Fibroblast of lung (primary cell): ENCODE data around the gene STIMATE. TPM values are rescaled to one million over a fixed set of nuclear protein-coding genes. Genes with fewer than 3 reads are reported as not detected.
A peak's percentile ranks its signal among the peaks of the same experiment; 100 is the strongest.

ENCODE experiments used
- DNase-seq, 2 donors: peaks; one replicate each; pipeline versions ENCODE4 v3.0.0 to v3.0.0-alpha.2; 2010; ENCODE audit warnings: low read depth in 2 of 2
- H2AFZ ChIP-seq: 2 replicates; pipeline ENCODE4 v1.5.1; 2012; ENCODE audit warnings: low read length, control low read depth, inconsistent platforms
- H3K27ac ChIP-seq: 2 replicates; pipeline ENCODE4 v1.5.1; 2011; ENCODE audit warnings: low read length, control low read depth; ENCODE audit not compliant: insufficient read depth
- H3K27me3 ChIP-seq: 2 replicates; pipeline ENCODE4 v1.5.1; 2011; ENCODE audit warnings: mild to moderate bottlenecking, low read length; ENCODE audit not compliant: control insufficient read depth, insufficient read depth
- H3K36me3 ChIP-seq: 2 replicates; pipeline ENCODE4 v1.5.1; 2011; ENCODE audit warnings: low read length; ENCODE audit not compliant: control insufficient read depth, insufficient read depth
- H3K4me1 ChIP-seq: 2 replicates; pipeline ENCODE4 v1.5.1; 2011; ENCODE audit warnings: low read length; ENCODE audit not compliant: control insufficient read depth, insufficient read depth; ENCODE audit errors: extremely low read depth
- H3K4me2 ChIP-seq: 2 replicates; pipeline ENCODE4 v1.5.1; 2011; ENCODE audit warnings: low read length, control low read depth; ENCODE audit not compliant: insufficient read depth; ENCODE audit errors: extremely low read depth
- H3K4me3 ChIP-seq, 4 experiments: fragments of 200-600 bp in 1 of 4; sonication (generic) in 1 of 4; replicated peaks in 1 of 4; 2 replicates each; pipeline ENCODE4 v1.5.1; 2011 to 2016; ENCODE audit warnings: low read length in 4 of 4, low read depth in 3 of 4, mild to moderate bottlenecking in 3 of 4, control low read depth in 2 of 4, inconsistent platforms in 1 of 4, mixed read lengths in 1 of 4; ENCODE audit not compliant: insufficient read depth in 1 of 4; ENCODE audit errors: control extremely low read depth in 1 of 4
- H3K79me2 ChIP-seq: 2 replicates; pipeline ENCODE4 v1.5.1; 2012; ENCODE audit warnings: mild to moderate bottlenecking, low read length, inconsistent platforms; ENCODE audit not compliant: control insufficient read depth, insufficient read depth
- H3K9ac ChIP-seq: 2 replicates; pipeline ENCODE4 v1.5.1; 2011; ENCODE audit warnings: mild to moderate bottlenecking, low read length, control low read depth; ENCODE audit not compliant: insufficient read depth
- H3K9me3 ChIP-seq: 2 replicates; pipeline ENCODE4 v1.5.1; 2012; ENCODE audit warnings: low read depth, low read length; ENCODE audit not compliant: control insufficient read depth, insufficient read depth
- H4K20me1 ChIP-seq: 2 replicates; pipeline ENCODE4 v1.5.1; 2011; ENCODE audit warnings: low read length; ENCODE audit not compliant: control insufficient read depth, insufficient read depth; ENCODE audit errors: extremely low read depth
- CTCF ChIP-seq, 2 donors: IDR thresholded peaks in 1 of 2; conservative IDR thresholded peaks in 1 of 2; 1 replicate in 1 of 2; 2 replicates in 1 of 2; pipeline ENCODE4 v1.5.1; 2011 to 2012; ENCODE audit warnings: low read length in 2 of 2, control low read depth in 1 of 2, inconsistent platforms in 1 of 2, low read depth in 1 of 2, mild to moderate bottlenecking in 1 of 2
- EZH2 ChIP-seq: IDR thresholded peaks from 2 replicates; pipeline ENCODE4 v1.5.1; 2012; ENCODE audit warnings: low read length, control low read depth, mild to moderate bottlenecking; ENCODE audit errors: missing control alignments
- polyA plus RNA-seq, 2 donors: library from polyadenylated mRNA; depleted of rRNA in 1 of 2; stranded (reverse) in 1 of 2; unstranded in 1 of 2; fragments of >200 nt; gene quantifications; 2 replicates each; pipeline ENCODE4 v1.2.1, GENCODE V29; 2011 to 2012; ENCODE audit warnings: missing spikeins in 1 of 2
- total RNA-seq: library from RNA; depleted of rRNA; stranded (reverse); fragments of >200 nt; gene quantifications from 2 replicates; pipeline ENCODE4 v1.2.1, GENCODE V29; 2014

STIMATE gene
- total and polyA plus RNA-seq, 2 donors (not counting 1 experiment from before 2014, with no cell fraction given) = 11.6 to 13.0 TPM

- H2AFZ ChIP-seq = no peak overlapping the region
- H3K4me2 ChIP-seq = no peak overlapping the region
- H3K4me1 ChIP-seq = peaks cover 3% of the 10 kb centered on the region
- H4K20me1 ChIP-seq = no peaks in the 10 kb centered on the region
- H3K79me2 ChIP-seq = no peaks in the 10 kb centered on the region
- H3K36me3 ChIP-seq = no peaks in the 10 kb centered on the region
- H3K27ac ChIP-seq = no peak overlapping the region
- H3K4me3 ChIP-seq = no peak overlapping the region
- H3K9me3 ChIP-seq = no peaks in the 10 kb centered on the region
- TF ChIP-seq EZH2 (no peak), CTCF (conservative IDR thresholded peaks at IDR 0.05 in 1 of 2, IDR thresholded peaks at IDR 0.05 in 1 of 2; ENCODE audit: low read depth in 1 of 2, low read length in 2 of 2) (no peak)
- no peak overlapping the region for H3K9ac ChIP-seq
- no peaks in the 10 kb centered on the region for H3K27me3 ChIP-seq
- DNase-seq = peak in 1 of 2 donors; percentile 30
These were observed 56.0 kb downstream of the STIMATE start for GRCh38 chr3:52841211-52841980.

- no peak for DNase-seq
These were observed 57.3 kb downstream of the STIMATE start for GRCh38 chr3:52839892-52840545.

More at GRCh38 chr3:52839892-52840545, 57.3 kb downstream of the STIMATE start:
- no peaks in the 10 kb centered on the region for H4K20me1 ChIP-seq
- H3K27me3 ChIP-seq = no peaks in the 10 kb centered on the region
- H3K79me2 ChIP-seq = no peaks in the 10 kb centered on the region
- H3K4me2 ChIP-seq = no peak overlapping the region
- H3K4me1 ChIP-seq = peaks cover 8% of the 10 kb centered on the region
- no peaks in the 10 kb centered on the region for H3K9me3 ChIP-seq
- no peaks in the 10 kb centered on the region for H3K36me3 ChIP-seq
- no peak overlapping the region for H2AFZ ChIP-seq
- TF ChIP-seq EZH2 (no peak), CTCF (conservative IDR thresholded peaks at IDR 0.05 in 1 of 2, IDR thresholded peaks at IDR 0.05 in 1 of 2; ENCODE audit: low read depth in 1 of 2, low read length in 2 of 2) (no peak)
- no peak overlapping the region for H3K4me3 ChIP-seq
- H3K9ac ChIP-seq = no peak overlapping the region
- H3K27ac ChIP-seq = no peak overlapping the region
